Keratinocyte (primary cell): ENCODE data around the gene VIT. TPM values are rescaled to one million over a fixed set of nuclear protein-coding genes. Genes with fewer than 3 reads are reported as not detected.

Source experiments
- DNase-seq: peaks from one replicate; pipeline ENCODE4 v3.0.0-alpha.2; 2011; ENCODE audit warnings: low read depth, missing footprints, low spot score
- FAIRE-seq: peaks from 2 replicates; lab custom pipeline; 2011; peaks lifted over from hg19 to GRCh38; lab: Jason Lieb, UNC
- H2AFZ ChIP-seq: 2 replicates; pipeline ENCODE4 v1.6.0; 2012; ENCODE audit warnings: low read length, control low read depth, inconsistent platforms; ENCODE audit not compliant: control insufficient read depth
- H3K27ac ChIP-seq: 2 replicates; pipeline ENCODE4 v1.5.1; 2011; ENCODE audit warnings: low read length; ENCODE audit not compliant: control insufficient read depth, insufficient read depth
- H3K27me3 ChIP-seq: 3 replicates; pipeline ENCODE4 v1.6.0; 2011; ENCODE audit warnings: low read length; ENCODE audit not compliant: control insufficient read depth, insufficient read depth; ENCODE audit errors: extremely low read depth
- H3K36me3 ChIP-seq, 2 experiments: 2 replicates in 1 of 2; 3 replicates in 1 of 2; pipeline ENCODE4 v1.5.1; 2011; ENCODE audit warnings: low read length in 2 of 2, mild to moderate bottlenecking in 1 of 2; ENCODE audit not compliant: control insufficient read depth in 2 of 2, insufficient read depth in 2 of 2; ENCODE audit errors: extremely low read depth in 1 of 2
- H3K4me1 ChIP-seq: 3 replicates; pipeline ENCODE4 v1.5.1; 2011; ENCODE audit warnings: low read length; ENCODE audit not compliant: control insufficient read depth, insufficient read depth; ENCODE audit errors: extremely low read depth
- H3K4me2 ChIP-seq: 3 replicates; pipeline ENCODE4 v1.6.0; 2011; ENCODE audit warnings: low read depth, low read length; ENCODE audit not compliant: control insufficient read depth, insufficient read depth; ENCODE audit errors: extremely low read depth
- H3K4me3 ChIP-seq, 3 experiments: fragments of 200-600 bp in 1 of 3; sonication (generic) in 1 of 3; 2 replicates in 2 of 3; 3 replicates in 1 of 3; pipeline ENCODE4 v1.5.1; 2011 to 2016; ENCODE audit warnings: low read length in 3 of 3, mild to moderate bottlenecking in 3 of 3, control low read depth in 2 of 3, inconsistent platforms in 1 of 3, low read depth in 1 of 3, mixed read lengths in 1 of 3, mixed run types in 1 of 3, moderate library complexity in 1 of 3; ENCODE audit not compliant: control insufficient read depth in 2 of 3, insufficient read depth in 2 of 3; ENCODE audit errors: extremely low read depth in 1 of 3
- H3K79me2 ChIP-seq: 2 replicates; pipeline ENCODE4 v1.6.0; 2012; ENCODE audit warnings: low read length; ENCODE audit not compliant: control insufficient read depth, insufficient read depth
- H3K9ac ChIP-seq: 3 replicates; pipeline ENCODE4 v1.6.0; 2011; ENCODE audit warnings: low read length; ENCODE audit not compliant: control insufficient read depth, insufficient read depth; ENCODE audit errors: extremely low read depth
- H3K9me1 ChIP-seq: 3 replicates; pipeline ENCODE4 v1.6.0; 2011; ENCODE audit warnings: low read length; ENCODE audit not compliant: control insufficient read depth, insufficient read depth; ENCODE audit errors: extremely low read depth
- H3K9me3 ChIP-seq: 2 replicates; pipeline ENCODE4 v1.5.1; 2012; ENCODE audit warnings: low read depth, low read length; ENCODE audit not compliant: control insufficient read depth
- H4K20me1 ChIP-seq: 3 replicates; pipeline ENCODE4 v1.6.0; 2011; ENCODE audit warnings: low read length; ENCODE audit not compliant: control insufficient read depth, insufficient read depth; ENCODE audit errors: extremely low read depth
- CTCF ChIP-seq, 3 experiments: IDR thresholded peaks in 1 of 3; conservative IDR thresholded peaks in 1 of 3; optimal IDR thresholded peaks in 1 of 3; 2 replicates in 2 of 3; 3 replicates in 1 of 3; pipeline versions ENCODE3 to v1.5.1; 2011; ENCODE audit warnings: low read length in 3 of 3, mild to moderate bottlenecking in 3 of 3, moderate library complexity in 2 of 3, control low read depth in 1 of 3, inconsistent platforms in 1 of 3; ENCODE audit not compliant: insufficient read depth in 2 of 3; ENCODE audit errors: extremely low read depth in 1 of 3
- EZH2 ChIP-seq: IDR thresholded peaks from one replicate; pipeline ENCODE4 v1.6.1; 2012; ENCODE audit warnings: inconsistent platforms, mild to moderate bottlenecking, low read length, moderate library complexity
- dilution Hi-C: fragments of 300-500 bp; cut with MboI; formaldehyde crosslinking; loops from one replicate; pipeline ENCODE4 v1.7.0; 2020; ENCODE audit warnings: low sequenced_read_pairs; ENCODE audit not compliant: extremely low pct_ligation_motif_present
- polyA plus RNA-seq, 5 experiments: library from polyadenylated mRNA; depleted of rRNA in 3 of 5; stranded (reverse) in 3 of 5; stranded (forward) in 1 of 5; unstranded in 1 of 5; fragments of >200 nt; gene quantifications; 1 replicate in 1 of 5; 2 replicates in 3 of 5; 3 replicates in 1 of 5; pipeline versions ENCODE4 v1.2.1 to v1.2.3, GENCODE V29; 2011 to 2012; ENCODE audit warnings: missing spikeins in 2 of 5, low read depth in 1 of 5, low replicate concordance in 1 of 5

VIT gene
- polyA plus RNA-seq, 1 donor (not counting 4 experiments of a cell fraction or from before 2014, with no cell fraction given), result 0.79 TPM

- H3K4me3 ChIP-seq, result no peak overlapping the region
- no peak overlapping the region for H3K4me2 ChIP-seq
- no peak for FAIRE-seq
- H4K20me1 ChIP-seq, result no peaks in the 10 kb centered on the region
- H3K9ac ChIP-seq, result no peak overlapping the region
- H3K9me1 ChIP-seq, result no peaks in the 10 kb centered on the region
- H3K36me3 ChIP-seq, result no peaks in the 10 kb centered on the region
- H3K27me3 ChIP-seq, result no peaks in the 10 kb centered on the region
- no peak for DNase-seq
- no peaks in the 10 kb centered on the region for H3K9me3 ChIP-seq
- H3K79me2 ChIP-seq, result no peaks in the 10 kb centered on the region
- TF ChIP-seq EZH2 (no peak), CTCF (optimal IDR thresholded peaks at IDR 0.05 in 1 of 3, IDR thresholded peaks at IDR 0.05 in 1 of 3, conservative IDR thresholded peaks at IDR 0.05 in 1 of 3; ENCODE audit: extremely low read depth in 1 of 3, insufficient read depth in 2 of 3, low read length in 3 of 3) (no peak)
- no peak overlapping the region for H3K27ac ChIP-seq
- peaks cover 4% of the 10 kb centered on the region for H3K4me1 ChIP-seq
- H2AFZ ChIP-seq, result no peak overlapping the region
- dilution Hi-C loops, result no loop called here
These were observed 80.8 kb downstream of the VIT start for GRCh38 chr2:36777272-36777671.

GRCh38 chr2:36777788-36778187 is 81.3 kb downstream of the VIT start:
- no peaks in the 10 kb centered on the region for H3K36me3 ChIP-seq
- no peaks in the 10 kb centered on the region for H3K9me3 ChIP-seq
- no peaks in the 10 kb centered on the region for H4K20me1 ChIP-seq
- no peak for DNase-seq
- H3K79me2 ChIP-seq, result no peaks in the 10 kb centered on the region
- no peak overlapping the region for H2AFZ ChIP-seq
- H3K4me2 ChIP-seq, result no peak overlapping the region
- no peak overlapping the region for H3K4me3 ChIP-seq
- no peaks in the 10 kb centered on the region for H3K9me1 ChIP-seq
- FAIRE-seq, result no peak
- no peak overlapping the region for H3K9ac ChIP-seq
- H3K27me3 ChIP-seq, result no peaks in the 10 kb centered on the region
- no peak for TF ChIP-seq CTCF (optimal IDR thresholded peaks at IDR 0.05 in 1 of 3, IDR thresholded peaks at IDR 0.05 in 1 of 3, conservative IDR thresholded peaks at IDR 0.05 in 1 of 3; ENCODE audit: extremely low read depth in 1 of 3, insufficient read depth in 2 of 3, low read length in 3 of 3)
- no peak for TF ChIP-seq EZH2
- no peak overlapping the region for H3K27ac ChIP-seq
- H3K4me1 ChIP-seq, result peaks cover 4% of the 10 kb centered on the region
- dilution Hi-C loops, result no loop called here
